GM19372 (cell line): ENCODE results near the gene RBM6.

Experiments
- ATAC-seq: cut with Tn5 transposase; IDR thresholded peaks from one replicate; pipeline ENCODE4 v1.9.1; 2021; ENCODE audit warnings: mild to moderate bottlenecking, low read depth, moderate library complexity; ENCODE audit not compliant: unreplicated experiment

The RBM6 gene

GRCh38 chr3:50088725-50089608 lies 149.0 kb downstream of the RBM6 start, which contains the start of gene RBM5:
Gene RBM5 (plus strand): TSS chr3:50088919. CDS start chr3:50090435, 1,516 bp downstream.
- ATAC-seq = peak; percentile 94

DNA sequence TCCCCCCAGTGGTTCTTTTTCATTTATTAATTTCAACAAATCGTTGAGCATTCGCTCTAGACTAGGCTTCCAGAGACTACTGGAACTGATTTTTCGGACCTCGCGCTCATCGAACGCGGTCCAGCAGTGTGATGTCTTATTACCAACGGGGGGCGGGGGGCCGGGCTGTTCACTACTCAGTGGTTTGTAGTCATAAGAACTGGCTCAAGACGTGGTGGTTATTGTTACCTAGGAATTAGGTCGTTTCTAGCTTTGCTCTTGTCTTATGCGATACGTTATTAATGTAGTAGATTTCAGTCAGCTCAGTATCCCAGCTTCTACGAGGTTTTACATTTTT lies 149.6 kb downstream of the RBM6 start:
- ATAC-seq = no peak

DNA sequence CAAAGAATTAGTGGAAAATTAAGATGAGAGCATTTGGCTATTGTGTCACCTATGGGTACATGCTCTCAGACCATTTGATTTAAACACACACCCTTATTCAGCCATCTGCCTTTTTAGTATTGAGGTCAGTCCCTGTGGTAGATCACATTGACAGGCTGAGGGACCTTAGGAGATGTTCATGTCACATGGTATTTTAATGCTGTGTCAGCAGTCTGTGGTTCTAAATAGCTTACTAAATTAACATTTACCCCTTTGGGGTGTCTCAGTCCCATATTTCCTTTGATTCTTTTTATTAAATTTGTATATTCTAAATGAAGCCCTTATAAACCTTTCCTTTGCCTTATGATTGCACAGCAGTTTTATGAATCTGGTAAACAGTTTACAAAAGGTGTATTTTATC lies 151.0 kb downstream of the RBM6 start:
- ATAC-seq = no peak

GRCh38 chr3:50095352-50095998 lies 155.5 kb downstream of the RBM6 start:
- ATAC-seq = no peak

GRCh38 chr3:50100386-50100785 lies 160.4 kb downstream of the RBM6 start:
- ATAC-seq = no peak

DNA sequence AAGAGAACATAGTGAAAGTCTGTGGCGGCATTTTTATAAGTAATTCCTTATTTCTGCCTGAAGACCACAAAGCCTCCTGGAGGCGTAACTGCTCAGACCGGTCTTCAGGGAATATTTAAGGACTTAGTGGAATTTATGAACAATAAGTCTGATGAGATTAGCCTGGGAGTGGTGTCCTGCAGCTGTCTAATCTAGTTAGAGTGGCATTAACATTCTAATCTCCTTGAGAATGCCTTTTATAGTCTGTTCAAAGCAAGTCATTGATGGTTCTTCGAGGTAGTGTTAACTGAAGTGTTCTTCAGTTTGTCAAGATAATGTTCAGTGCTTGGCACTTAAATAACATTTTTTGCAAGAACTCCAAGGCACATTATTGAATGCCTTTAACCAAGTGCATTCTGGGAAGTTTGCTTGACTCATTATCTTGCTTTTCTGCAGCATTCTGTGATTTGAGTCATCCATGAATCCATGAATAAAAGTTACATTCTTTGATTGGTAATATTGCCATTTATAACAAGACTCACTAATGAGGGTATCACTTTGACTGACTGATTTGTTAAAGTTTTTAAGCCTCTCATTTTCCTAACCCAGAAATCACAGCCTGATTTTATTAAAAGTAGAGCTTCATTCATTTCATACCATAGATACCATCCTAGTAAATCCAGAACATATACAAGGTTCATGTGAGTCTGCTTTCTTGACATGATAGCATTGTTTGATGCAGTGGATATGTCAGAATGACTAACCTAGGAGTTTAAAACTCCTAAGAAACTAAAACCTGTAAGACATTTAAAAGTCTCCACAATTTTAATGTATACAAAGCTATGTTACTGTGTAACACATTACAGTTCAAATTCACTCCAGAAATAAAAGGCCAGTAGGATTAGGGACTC lies 161.3 kb downstream of the RBM6 start:
- no peak for ATAC-seq

DNA sequence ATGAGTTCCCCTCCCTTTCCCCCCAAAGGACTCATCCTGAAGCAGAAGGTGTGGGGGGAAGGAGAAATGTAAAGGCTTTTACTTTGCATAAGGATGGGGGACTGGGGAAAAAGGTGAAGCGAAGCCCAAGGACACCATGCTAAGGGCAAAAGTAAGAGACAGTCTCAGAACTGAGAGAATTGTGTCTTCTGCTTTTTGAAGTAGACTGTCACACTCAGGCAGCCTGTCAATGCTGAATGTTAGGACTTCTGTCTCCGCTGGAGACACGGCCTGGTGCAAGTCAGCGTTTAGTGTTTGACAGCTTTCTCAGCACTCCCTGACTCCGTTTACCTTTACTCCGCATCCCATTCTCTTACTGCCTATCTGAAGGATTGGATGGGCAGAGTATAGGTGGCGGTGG lies 162.6 kb downstream of the RBM6 start:
- no peak for ATAC-seq

DNA sequence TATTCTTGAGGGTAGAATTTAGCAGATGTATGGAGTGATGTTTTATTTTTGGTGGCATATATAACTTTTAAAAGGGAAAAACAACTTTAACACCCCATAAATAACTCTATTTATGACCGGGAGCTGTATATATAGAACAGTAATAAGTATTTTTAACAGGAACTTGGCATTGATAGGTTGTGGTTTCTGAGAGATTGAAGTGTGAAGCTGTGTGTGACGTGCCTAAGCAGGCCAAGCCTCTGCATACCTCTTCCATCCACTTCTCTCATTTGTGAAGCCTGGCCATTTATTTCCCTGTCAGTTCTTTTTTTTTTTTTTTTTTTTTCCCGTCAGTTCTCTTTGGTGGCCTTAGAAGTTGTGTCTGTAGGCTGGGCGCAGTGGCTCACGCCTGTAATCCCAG lies 171.8 kb downstream of the RBM6 start:
- ATAC-seq = no peak

DNA sequence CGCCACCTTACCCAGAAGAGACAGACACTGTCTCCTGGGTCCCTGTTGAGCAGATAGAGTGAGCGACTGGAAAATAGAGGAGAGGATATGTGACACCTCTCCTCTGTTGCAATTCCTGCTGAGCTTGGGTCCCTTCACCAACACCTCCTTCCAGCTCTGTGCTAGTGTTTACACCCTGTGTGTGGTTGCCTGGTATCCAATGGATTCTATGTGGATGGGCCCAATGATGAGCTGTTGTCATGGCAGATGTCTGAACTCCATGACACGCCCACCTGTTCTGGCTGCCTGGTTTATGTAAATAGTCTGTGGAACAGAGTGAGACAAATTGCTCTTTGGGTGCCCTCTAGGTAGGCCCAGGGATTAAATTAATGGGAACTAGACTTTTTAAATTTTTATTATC lies 172.5 kb downstream of the RBM6 start:
- no peak for ATAC-seq

DNA sequence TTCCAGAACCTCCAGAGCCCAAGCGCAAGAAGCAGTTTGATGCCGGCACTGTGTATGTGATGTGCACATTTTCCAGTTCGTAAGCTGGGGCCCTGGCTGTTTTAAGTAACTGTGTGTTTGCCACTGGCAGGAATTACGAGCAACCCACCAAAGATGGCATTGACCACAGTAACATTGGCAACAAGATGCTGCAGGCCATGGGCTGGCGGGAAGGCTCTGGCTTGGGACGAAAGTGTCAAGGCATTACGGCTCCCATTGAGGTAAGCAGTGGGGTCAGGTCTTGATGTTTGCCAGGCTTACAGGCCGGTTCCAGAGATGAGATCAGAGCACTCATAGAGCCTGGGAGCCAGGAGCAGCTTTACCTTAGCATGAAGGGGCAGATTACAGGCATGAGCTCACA lies 177.2 kb downstream of the RBM6 start:
- ATAC-seq = no peak

- no peak for ATAC-seq
Measured at GRCh38 chr3:50118237-50118636, 178.3 kb downstream of the RBM6 start.

- ATAC-seq = no peak
Measured at GRCh38 chr3:50119786-50120185, 179.8 kb downstream of the RBM6 start.

DNA sequence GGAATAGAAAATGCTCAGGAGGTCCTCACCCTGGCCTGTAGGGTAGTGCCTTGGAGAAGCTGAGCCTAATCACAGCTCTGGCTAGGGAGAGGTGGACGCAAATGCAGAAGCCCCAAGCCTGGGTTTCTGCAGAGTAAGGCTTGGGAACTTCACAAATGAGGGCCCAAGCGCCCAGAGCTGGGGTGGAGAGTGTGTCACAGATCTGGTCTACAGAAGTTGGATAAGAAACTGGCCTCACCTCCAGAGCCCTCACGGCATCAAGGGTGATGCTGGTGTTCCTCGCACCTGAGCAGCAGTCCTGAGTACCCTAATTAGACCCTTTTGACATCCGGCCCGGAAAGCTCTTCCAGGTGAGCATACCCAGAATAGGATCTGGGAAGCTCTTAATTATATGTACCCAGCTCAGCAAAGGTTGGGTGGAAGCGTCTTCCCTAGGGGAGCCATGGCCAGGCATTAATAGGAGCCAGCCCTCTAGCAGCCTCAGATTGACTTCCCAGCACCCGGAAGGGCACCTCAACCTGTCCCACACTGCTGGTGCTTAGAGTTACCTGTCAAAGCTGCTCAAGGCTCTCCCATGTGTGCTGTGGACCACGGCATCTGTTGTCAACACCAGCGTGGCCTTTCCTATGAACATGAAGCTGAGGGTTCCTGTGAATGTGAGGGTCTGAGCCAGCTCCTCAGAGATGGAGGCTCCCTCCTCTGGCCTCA lies 180.6 kb downstream of the RBM6 start:
- no peak for ATAC-seq

DNA sequence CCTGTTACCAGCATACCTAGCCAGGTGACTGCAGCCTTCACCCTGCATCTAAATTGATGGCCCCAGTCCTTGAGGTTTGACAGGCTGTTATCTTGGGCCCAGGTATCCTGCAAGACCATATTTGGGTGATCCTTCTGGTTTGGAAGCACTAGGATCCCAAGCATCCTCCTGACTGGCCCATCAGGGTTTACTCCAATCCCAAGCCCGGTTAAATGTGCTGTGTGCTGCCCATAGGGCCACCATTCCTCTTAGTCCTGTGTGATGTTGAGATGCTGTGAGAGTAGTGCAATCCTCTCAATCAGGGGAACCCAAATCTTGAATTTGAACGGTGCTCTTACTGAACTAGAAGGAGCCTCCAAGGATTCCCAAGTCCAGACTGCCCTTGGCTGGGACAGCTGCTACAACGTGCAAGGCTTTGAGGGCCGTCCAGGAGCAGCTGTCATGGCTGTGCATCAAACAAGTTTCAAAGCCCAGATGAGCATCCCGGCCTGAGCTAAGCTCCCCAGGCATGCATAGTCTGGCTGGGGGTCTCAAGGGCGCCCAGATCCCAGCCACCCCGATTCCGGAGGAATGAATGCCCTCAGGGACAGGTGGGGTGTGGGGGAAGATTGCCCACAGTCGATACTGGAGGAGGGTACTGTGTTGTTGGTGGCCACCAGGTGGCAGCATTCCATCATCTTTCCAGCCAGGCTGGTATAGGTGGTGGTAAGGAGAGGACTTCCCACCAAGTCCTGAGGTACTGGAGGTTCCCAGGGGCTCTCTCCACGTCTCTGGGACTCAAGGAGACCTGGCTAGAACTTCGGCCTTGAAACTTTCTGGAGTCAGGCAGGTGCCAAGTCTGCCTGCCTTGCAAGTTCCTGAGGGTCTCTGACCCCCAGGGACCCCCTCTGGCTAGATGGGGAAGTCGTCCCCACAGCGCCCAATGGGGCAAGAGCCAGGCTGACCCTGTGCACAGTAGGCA lies 181.4 kb downstream of the RBM6 start:
- ATAC-seq = peak; percentile 61

- no peak for ATAC-seq
Measured at GRCh38 chr3:50122071-50122470, 182.1 kb downstream of the RBM6 start.

GRCh38 chr3:50122661-50123391 lies 182.9 kb downstream of the RBM6 start:
- no peak for ATAC-seq

DNA sequence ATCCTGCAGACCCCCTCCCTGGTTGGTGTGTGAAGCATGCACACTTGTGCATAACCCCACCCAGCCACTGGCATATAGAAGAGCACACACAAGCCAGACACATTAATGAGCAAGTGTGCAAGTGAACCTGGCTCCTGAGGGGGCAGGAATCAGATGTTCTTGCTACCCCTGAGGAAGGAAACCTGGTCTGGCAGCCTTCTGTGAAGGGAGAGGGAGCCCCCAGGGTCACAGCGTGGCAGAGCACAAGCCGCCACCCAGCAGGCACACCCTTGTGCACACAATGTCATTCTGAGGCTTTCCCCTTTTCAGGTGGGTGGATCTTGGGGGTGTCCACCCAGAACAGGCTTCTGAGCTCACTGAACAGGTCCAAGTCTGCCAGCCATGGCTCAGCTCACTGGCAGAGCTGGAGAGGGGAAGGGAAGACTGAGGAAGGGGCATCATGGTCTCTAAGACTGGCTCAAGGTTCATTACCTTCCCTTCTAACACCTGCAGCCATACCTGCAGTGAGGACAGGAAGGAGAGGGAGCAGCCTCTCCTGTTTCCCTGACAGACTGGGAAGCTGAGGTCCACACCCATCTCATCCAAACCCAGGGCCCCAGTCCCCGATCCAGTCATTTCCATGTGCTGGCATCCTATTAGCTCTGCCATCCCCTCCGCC lies 183.6 kb downstream of the RBM6 start:
- ATAC-seq = no peak
